BE2C (cell line): ENCODE data around the gene PIGN. TPM values are rescaled to one million over a fixed set of nuclear protein-coding genes. Genes with fewer than 3 reads are reported as not detected.

Experiments
- DNase-seq: peaks from one replicate; pipeline ENCODE4 v3.0.0-alpha.2; 2020
- H3K27me3 ChIP-seq: fragments of 250-450 bp; sonication (Bioruptor Pico); 2 replicates; pipeline ENCODE4 v1.5.1; 2020; ENCODE audit warnings: mild to moderate bottlenecking
- H3K36me3 ChIP-seq: fragments of 250-450 bp; sonication (Bioruptor Pico); 2 replicates; pipeline ENCODE4 v1.5.1; 2020; ENCODE audit warnings: mild to moderate bottlenecking
- H3K4me1 ChIP-seq: fragments of 250-450 bp; sonication (Bioruptor Pico); 2 replicates; pipeline ENCODE4 v1.5.1; 2020
- H3K4me3 ChIP-seq: 2 replicates; pipeline ENCODE4 v1.5.1; 2011; ENCODE audit warnings: low read depth, low read length
- H3K9me3 ChIP-seq: fragments of 250-450 bp; sonication (Bioruptor Pico); 2 replicates; pipeline ENCODE4 v1.5.1; 2020
- CTCF ChIP-seq: IDR thresholded peaks from 2 replicates; pipeline ENCODE4 v1.5.1; 2012; ENCODE audit warnings: mild to moderate bottlenecking, low read depth, low read length
- polyA plus RNA-seq: library from polyadenylated mRNA; unstranded; fragments of >200 nt; gene quantifications from one replicate; pipeline ENCODE4 v1.2.1, GENCODE V29; 2012; ENCODE audit warnings: low read depth, missing spikeins; ENCODE audit not compliant: insufficient read length, insufficient read depth

Gene PIGN, protein sequence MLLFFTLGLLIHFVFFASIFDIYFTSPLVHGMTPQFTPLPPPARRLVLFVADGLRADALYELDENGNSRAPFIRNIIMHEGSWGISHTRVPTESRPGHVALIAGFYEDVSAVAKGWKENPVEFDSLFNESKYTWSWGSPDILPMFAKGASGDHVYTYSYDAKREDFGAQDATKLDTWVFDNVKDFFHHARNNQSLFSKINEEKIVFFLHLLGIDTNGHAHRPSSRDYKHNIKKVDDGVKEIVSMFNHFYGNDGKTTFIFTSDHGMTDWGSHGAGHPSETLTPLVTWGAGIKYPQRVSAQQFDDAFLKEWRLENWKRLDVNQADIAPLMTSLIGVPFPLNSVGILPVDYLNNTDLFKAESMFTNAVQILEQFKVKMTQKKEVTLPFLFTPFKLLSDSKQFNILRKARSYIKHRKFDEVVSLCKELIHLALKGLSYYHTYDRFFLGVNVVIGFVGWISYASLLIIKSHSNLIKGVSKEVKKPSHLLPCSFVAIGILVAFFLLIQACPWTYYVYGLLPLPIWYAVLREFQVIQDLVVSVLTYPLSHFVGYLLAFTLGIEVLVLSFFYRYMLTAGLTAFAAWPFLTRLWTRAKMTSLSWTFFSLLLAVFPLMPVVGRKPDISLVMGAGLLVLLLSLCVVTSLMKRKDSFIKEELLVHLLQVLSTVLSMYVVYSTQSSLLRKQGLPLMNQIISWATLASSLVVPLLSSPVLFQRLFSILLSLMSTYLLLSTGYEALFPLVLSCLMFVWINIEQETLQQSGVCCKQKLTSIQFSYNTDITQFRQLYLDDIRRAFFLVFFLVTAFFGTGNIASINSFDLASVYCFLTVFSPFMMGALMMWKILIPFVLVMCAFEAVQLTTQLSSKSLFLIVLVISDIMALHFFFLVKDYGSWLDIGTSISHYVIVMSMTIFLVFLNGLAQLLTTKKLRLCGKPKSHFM
- polyA plus RNA-seq, result 1.3 TPM

DNA sequence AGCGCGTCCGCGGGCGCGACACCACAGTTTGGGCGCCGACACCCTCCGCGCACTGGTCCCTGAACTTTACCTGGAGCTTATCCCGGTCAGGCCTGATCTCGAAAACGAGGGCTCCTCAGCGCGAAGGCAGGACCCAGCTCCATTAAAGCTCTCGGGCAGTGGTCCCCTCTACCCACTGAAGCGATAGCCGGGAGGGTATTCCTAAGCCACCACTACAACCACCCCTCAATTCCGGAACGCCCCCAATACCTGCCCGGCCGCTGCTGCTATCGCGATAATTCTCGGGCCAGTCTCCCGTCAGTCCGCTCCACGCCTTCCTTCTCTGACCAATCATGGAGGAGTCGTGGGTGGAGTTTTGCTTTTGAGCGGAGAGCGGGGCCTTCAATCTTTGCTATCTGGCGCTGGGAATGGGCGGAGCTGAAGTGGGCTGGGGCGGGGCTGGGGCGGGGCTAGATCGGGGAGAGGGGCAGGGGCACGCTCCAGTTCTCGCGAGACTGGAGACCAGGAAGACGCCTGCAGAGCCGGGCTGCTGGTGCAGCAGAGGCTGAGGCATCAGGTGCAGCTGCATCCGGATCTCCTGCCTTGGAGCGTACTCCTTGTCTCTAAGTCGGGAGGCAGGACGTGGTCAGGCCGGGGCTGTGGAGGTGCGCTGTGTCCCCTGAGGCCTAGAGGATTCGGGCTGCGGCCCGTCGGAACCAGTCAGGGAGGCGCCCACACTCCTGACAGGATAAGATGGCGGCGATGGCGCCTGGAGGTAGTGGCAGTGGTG lies at the start of gene PIGN, which contains the start of gene RELCH:
Gene PIGN (minus strand): TSS at position 283 of the 769 bp plus-strand sequence. CDS start 25,703 bp downstream, outside the sequence.
Gene RELCH (plus strand): TSS at position 482 of the 769 bp plus-strand sequence. CDS start 251 bp downstream, at position 733.
- peak; percentile 87 for DNase-seq
- no peaks in the 10 kb centered on the region for H3K27me3 ChIP-seq
- H3K4me1 ChIP-seq, result no peaks in the 10 kb centered on the region
- peak within 1 kb of the TSS; percentile 78 for H3K4me3 ChIP-seq
- no peak for TF ChIP-seq CTCF
- H3K36me3 ChIP-seq, result no peaks in the 10 kb centered on the region
- no peaks in the 10 kb centered on the region for H3K9me3 ChIP-seq

DNA sequence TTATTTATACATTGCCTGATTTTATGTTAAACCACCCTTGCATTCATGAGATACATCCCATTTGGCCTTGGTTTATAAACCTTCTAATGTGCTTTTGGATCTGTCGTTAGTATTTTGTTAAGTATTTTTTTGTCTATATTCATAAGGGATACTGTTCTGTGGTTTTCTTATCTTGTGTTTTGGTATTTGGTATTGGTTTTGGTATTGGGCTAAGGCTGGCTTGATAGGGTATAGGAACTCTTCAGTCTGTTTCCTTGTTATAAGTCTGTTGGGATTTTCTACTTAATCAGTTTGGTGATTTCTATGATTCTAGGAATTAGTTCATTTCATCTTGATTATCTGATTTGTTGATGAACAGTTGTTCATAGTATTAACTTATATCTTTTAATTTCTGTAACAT lies 49.4 kb upstream of the PIGN start:
- no peaks in the 10 kb centered on the region for H3K27me3 ChIP-seq
- no peak for TF ChIP-seq CTCF
- no peaks in the 10 kb centered on the region for H3K36me3 ChIP-seq
- no peaks in the 10 kb centered on the region for H3K9me3 ChIP-seq
- DNase-seq, result no peak
- H3K4me3 ChIP-seq, result no peak overlapping the region
- H3K4me1 ChIP-seq, result no peaks in the 10 kb centered on the region

GRCh38 chr18:62226047-62226446 lies 39.2 kb upstream of the PIGN start:
- no peak overlapping the region for H3K4me3 ChIP-seq
- no peaks in the 10 kb centered on the region for H3K27me3 ChIP-seq
- no peaks in the 10 kb centered on the region for H3K9me3 ChIP-seq
- no peaks in the 10 kb centered on the region for H3K4me1 ChIP-seq
- DNase-seq, result no peak
- no peaks in the 10 kb centered on the region for H3K36me3 ChIP-seq
- no peak for TF ChIP-seq CTCF

- Histone ChIP-seq H3K27me3 (no peaks in the 10 kb centered on the region), H3K36me3 (no peaks in the 10 kb centered on the region), H3K4me3 (no peak overlapping the region), H3K4me1 (no peaks in the 10 kb centered on the region), H3K9me3 (no peaks in the 10 kb centered on the region)
- no peak for TF ChIP-seq CTCF
- DNase-seq, result no peak
These were observed 37.4 kb upstream of the PIGN start for GRCh38 chr18:62224229-62224628.

DNA sequence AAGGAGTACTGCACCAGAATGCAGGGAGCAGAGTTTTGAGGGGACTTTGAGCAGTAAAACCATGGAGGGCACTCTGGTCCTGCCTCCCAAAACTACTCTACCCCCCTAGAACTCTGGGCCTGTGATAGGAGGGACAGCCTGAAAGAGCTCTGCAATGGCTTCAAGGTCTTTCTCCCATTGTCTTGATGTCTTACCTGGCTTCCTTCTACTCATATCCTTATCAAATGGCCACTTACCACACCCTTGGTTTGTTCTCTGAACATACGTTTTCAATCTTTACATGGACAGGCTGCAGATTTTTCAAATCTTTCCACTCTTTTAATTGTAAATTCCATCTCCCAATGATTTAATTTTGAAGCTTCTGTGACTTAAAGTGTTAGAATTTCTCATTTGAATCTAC lies 27.9 kb upstream of the PIGN start:
- TF ChIP-seq CTCF, result no peak
- Histone ChIP-seq H3K4me3 (no peak overlapping the region), H3K27me3 (no peaks in the 10 kb centered on the region), H3K9me3 (no peaks in the 10 kb centered on the region), H3K36me3 (no peaks in the 10 kb centered on the region; the same call in 1 of the 2 replicates), H3K4me1 (no peaks in the 10 kb centered on the region)
- DNase-seq, result no peak
